Posterior vena cava (tissue), 2 donors: Measurements from ENCODE around the gene GATAD1. TPM values are rescaled to one million over a fixed set of nuclear protein-coding genes. Genes with fewer than 3 reads are reported as not detected.
"Not testable (repeated sequence)": the region's sequence is repeated elsewhere in the genome, so short reads cannot be mapped to it uniquely, and the experiment has no call there.

Experiments used
- DNase-seq: peaks from one replicate; pipeline ENCODE4 v3.0.0-alpha.2; 2020; ENCODE audit warnings: low spot score
- intact Hi-C, 2 donors: fragments of 100-400 bp; cut with DNase I; formaldehyde crosslinking; loops; one replicate each; pipeline versions ENCODE4 v1.14.1 to v1.14.2; 2022 to 2023
- total RNA-seq, 2 donors: library from RNA; stranded (reverse); fragmentation: NEBNext Ultra II Directional; extraction: Animal tissue kit (Norgen Biotek cat#: 25700); gene quantifications; one replicate each; pipeline ENCODE4 v1.2.1, GENCODE V29; 2021
- donor health status: DM: yes; HTN: yes; CAD: no.
- donor health status: DM: yes; HTN: yes; CAD: no.

The GATAD1 gene
- total RNA-seq, 2 donors from 2014 or later, result 26.2 to 29.6 TPM

- DNase-seq, intact Hi-C loops: not testable (repeated sequence)
Measured at GRCh38 chr7:92475851-92476590, 28.7 kb downstream of the GATAD1 start.

DNA sequence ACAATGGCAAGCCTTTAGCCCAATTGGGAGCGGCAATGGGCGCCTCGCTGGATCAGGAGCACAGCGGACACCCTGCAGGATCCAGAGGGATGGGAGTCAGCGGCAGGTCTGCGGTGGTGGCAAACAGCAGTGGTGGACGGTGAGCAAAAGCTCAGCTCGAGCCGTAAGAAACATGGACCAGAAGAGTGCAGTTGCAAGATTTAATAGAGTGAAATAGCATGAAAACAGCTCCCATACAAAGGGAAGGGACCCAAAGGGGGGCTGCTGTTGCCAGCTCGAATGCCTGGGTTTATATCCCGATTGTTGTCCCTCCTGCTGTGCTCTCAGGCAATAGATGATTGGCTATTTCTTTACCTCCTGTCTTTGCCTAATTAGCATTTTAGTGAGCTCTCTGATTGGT, 30.4 kb downstream of the GATAD1 start, which contains the start of gene ERVW-1:
ERVW-1 (minus strand) TSS at position 266 of the 400 bp plus-strand sequence. CDS start 7,565 bp downstream, outside the sequence.
- intact Hi-C loops, result not testable (repeated sequence)

GRCh38 chr7:92478095-92478494, 30.8 kb downstream of the GATAD1 start:
- intact Hi-C loops, result no loop called here

More for the DNA sequence above, 30.4 kb downstream of the GATAD1 start, which contains the start of gene ERVW-1:
- DNase-seq, result not testable (repeated sequence)

GRCh38 chr7:92478711-92479110, 31.4 kb downstream of the GATAD1 start:
- DNase-seq, result no peak
- intact Hi-C loops, result no loop called here

More at GRCh38 chr7:92478095-92478494, 30.8 kb downstream of the GATAD1 start:
- DNase-seq, result no peak

GRCh38 chr7:92479146-92479545, 31.9 kb downstream of the GATAD1 start:
- intact Hi-C loops, DNase-seq: not testable (repeated sequence)

- intact Hi-C loops, DNase-seq: not testable (repeated sequence)
Measured at GRCh38 chr7:92483624-92484023, 36.3 kb downstream of the GATAD1 start.

DNA sequence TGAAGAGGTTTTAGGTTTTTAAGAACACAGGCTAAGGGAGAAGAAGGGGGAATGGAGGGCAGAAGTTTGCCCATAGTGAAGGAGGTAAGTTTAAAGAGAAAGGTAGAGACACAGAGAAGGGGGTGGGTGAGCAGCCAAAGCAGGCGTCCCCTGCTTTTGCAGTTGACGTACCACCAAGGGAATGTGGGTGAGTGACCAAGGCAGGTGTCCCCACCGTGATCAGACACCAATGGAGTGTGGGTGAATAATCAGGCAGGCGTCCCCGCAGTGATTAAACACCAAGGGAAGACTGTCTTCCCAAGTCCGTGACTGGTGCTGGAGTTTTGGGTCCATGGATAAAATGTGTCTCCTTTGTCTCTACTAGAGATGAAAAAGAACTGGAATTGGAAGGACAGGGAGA, 36.9 kb downstream of the GATAD1 start:
- intact Hi-C loops, DNase-seq: not testable (repeated sequence)

DNA sequence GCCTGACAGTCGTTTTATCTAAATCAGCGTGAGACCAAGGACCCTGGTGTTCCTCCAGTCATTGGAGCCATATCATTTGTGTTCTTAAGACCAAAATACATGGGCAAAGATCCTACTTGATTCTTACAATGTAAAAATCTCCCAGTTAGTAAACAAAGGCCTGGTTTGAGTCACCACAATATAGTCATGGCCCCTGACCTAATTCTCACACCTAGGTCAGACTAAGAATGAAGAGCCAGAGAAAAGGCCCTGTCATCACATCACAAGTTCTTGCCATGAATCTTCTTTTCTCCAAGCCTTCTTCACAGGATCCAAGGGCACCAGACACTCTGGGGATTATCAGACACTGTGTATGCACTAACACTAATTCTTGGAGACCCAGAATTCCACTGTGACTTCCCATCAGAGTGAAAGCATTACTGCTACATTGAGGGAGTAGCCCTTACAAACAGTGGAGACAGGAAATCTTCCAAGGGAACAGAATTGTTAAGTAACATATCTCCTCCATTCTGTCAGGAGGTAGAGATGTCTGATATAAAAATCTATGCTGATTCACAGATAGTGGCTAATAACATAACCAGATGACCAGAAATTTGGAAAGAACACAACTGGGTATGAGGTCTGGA, 38.1 kb downstream of the GATAD1 start:
- DNase-seq, result no peak
- intact Hi-C loops, result no loop called here

DNA sequence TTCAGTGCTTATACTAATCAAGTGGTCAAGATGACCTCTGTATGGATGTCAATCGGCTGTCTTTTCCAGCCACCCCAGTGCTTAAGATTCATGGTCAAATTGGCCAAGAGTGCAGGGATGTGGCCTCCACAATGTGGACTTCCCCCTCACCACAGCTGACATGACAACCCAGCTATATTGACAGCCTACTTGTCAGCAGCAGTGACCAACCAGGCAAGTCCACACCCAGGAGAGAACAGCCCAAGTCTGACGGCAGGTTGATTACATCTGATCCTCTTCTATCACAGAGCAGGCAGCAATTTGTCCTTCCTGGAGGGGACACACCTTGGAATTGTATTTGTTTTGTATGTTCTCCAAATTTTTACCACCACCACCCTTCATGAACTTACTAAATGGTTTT, 38.7 kb downstream of the GATAD1 start:
- intact Hi-C loops, result no loop called here
- no peak for DNase-seq

DNA sequence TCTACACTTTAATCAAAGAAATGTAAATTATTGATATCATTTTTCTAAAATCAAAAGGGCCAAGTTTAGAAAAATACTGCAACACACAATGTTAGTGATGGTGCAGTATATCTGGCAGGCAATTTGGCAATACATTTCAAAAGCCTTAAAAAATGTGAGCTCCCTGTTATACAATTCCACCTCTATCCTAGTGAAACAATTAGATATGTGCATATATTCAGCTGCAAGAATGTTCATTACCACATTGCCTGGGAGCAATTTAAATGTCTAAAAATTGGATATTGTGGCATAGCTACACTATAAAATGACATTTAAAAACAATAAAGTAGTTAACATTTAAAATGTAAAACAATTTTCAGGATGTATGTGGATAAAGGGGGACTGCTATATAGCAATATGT, 40.5 kb downstream of the GATAD1 start:
- intact Hi-C loops, result no loop called here
- no peak for DNase-seq

- intact Hi-C loops, result no loop called here
- no peak for DNase-seq
Measured at GRCh38 chr7:92489634-92490033, 42.4 kb downstream of the GATAD1 start.

- intact Hi-C loops, result no loop called here
- no peak for DNase-seq
Measured at GRCh38 chr7:92496876-92497275, 49.6 kb downstream of the GATAD1 start.

DNA sequence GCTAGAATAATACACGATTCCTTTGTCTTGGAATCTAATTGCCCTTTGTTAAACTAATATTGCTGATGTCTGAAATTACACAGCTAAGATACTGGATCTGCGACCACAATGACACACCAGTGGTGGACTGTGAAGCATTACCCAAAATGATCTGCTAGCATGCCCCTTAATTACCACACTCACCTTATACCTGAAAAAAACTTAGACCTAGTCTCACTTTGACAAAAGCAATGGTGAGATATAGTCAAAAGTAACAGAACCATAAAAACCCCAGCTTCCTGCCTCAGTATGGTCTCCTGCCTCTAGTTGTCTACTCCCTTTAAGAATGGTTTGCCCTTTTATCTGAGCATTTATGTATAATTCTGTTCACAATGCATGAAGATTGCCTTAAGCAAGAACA, 51.3 kb downstream of the GATAD1 start:
- no peak for DNase-seq

DNA sequence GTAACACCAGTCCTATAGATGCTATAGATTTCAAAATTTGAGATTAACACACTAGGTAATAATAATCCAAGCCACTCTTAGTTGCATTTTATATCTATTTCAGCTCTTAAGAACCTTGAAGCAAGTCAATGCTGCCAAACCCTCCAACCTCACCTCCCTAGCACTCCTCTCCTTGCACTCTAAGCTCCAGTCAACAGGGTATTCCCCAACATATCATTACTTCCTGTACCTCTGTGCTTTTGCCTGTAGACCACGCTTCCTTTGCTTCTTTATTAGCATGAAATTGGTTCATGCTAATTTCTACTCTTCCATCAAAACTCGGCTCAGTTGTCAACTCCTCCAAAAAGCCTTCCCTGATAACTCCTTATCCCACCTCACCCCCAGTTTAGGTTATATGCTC, 56.5 kb downstream of the GATAD1 start:
- intact Hi-C loops, result no loop called here
- DNase-seq, result no peak

More for the DNA sequence above, 51.3 kb downstream of the GATAD1 start:
- intact Hi-C loops, result no loop called here

DNA sequence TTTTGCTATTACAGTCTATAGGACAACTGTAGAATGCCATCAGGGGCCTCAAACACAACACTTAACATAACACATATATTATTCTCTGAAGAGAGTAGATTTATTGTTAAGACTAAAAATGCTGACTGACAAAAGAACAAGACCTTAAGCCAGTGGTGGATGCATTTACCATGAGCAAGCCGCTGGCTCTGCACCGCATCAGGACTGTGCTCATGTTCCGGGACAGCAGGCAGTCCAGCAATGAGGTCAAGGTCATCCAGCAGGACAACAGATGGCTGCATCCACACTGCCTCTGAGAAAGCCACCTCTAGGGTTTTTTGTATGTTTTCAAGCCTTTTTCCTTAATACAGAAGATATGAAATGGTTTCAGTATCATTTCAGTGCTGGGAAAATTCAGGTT, 57.3 kb downstream of the GATAD1 start:
- DNase-seq, result no peak
- intact Hi-C loops, result no loop called here

DNA sequence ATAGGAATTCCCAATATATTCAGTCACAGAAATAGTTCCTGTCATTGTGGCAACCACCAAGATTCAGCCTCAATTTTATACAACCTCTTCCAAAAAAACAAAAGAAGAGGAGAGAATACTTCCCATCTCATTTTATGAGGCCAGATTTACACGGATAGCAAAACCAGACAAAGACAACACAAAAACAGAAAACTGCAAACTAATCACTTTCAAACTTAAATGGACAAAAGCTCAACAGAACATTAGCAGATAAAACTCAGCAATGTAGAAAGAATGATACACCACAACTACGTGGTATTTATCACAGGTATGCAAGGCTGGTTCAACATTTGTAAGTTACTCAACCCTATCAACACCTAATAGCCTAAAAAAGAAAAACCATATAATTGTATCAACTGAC, 59.1 kb downstream of the GATAD1 start:
- no peak for DNase-seq
- intact Hi-C loops, result no loop called here

- intact Hi-C loops, result no loop called here
- no peak for DNase-seq
Measured at GRCh38 chr7:92508946-92509345, 61.7 kb downstream of the GATAD1 start.
